Activated CD4-positive, CD25-positive, alpha-beta regulatory T cell (primary cell): ENCODE results near the gene NINJ2.
"Not testable (repeated sequence)": the region's sequence is repeated elsewhere in the genome, so short reads cannot be mapped to it uniquely, and the experiment has no call there.

Experiments
- DNase-seq, 4 experiments: peaks; one replicate each; lab custom pipeline; 2025; lab: John Stamatoyannopoulos, UW

NINJ2 gene

GRCh38 chr12:663293-663871 is at the start of gene NINJ2:
Gene NINJ2 (minus strand): TSS chr12:663445. CDS start chr12:663360, 85 bp downstream.
- DNase-seq, result no peak

- no peak for DNase-seq
Measured at GRCh38 chr12:712172-712863, 49.1 kb upstream of the NINJ2 start.

GRCh38 chr12:709455-710020 is 46.3 kb upstream of the NINJ2 start:
- DNase-seq, result no peak

- DNase-seq, result not testable (repeated sequence)
Measured at GRCh38 chr12:708084-708483, 44.8 kb upstream of the NINJ2 start.

- DNase-seq, result no peak
Measured at GRCh38 chr12:704516-705242, 41.4 kb upstream of the NINJ2 start.

GRCh38 chr12:701896-702539 is 38.8 kb upstream of the NINJ2 start:
- DNase-seq, result no peak

GRCh38 chr12:700016-700415 is 36.8 kb upstream of the NINJ2 start:
- DNase-seq, result no peak

GRCh38 chr12:698222-698621 is 35.0 kb upstream of the NINJ2 start:
- DNase-seq, result not testable (repeated sequence)

- DNase-seq, result no peak
Measured at GRCh38 chr12:697481-697880, 34.2 kb upstream of the NINJ2 start.

GRCh38 chr12:694734-695503 is 31.7 kb upstream of the NINJ2 start:
- no peak for DNase-seq

- no peak for DNase-seq
Measured at GRCh38 chr12:693934-694533, 30.8 kb upstream of the NINJ2 start.

GRCh38 chr12:692274-692673 is 29.0 kb upstream of the NINJ2 start:
- DNase-seq, result no peak

- no peak for DNase-seq
Measured at GRCh38 chr12:690466-690865, 27.2 kb upstream of the NINJ2 start.

- DNase-seq, result peak; percentile 26 to 67 (median 54)
Measured at GRCh38 chr12:685388-685787, 22.1 kb upstream of the NINJ2 start.

- no peak for DNase-seq
Measured at GRCh38 chr12:684416-684815, 21.2 kb upstream of the NINJ2 start.

- no peak for DNase-seq
Measured at GRCh38 chr12:681568-682256, 18.5 kb upstream of the NINJ2 start.

GRCh38 chr12:678747-679712 is 15.8 kb upstream of the NINJ2 start:
- no peak for DNase-seq

- no peak for DNase-seq
Measured at GRCh38 chr12:675562-675961, 12.3 kb upstream of the NINJ2 start.

GRCh38 chr12:674272-674781 is 11.1 kb upstream of the NINJ2 start:
- peak in 3 of 4 experiments; percentile 11 to 54 (median 39) for DNase-seq
